Umbilical cord (tissue), 2 donors: ENCODE results near the gene CD244. TPM values are rescaled to one million over a fixed set of nuclear protein-coding genes. Genes with fewer than 3 reads are reported as not detected.
A peak's percentile ranks its signal among the peaks of the same experiment; 100 is the strongest.
"Not testable (repeated sequence)": the region's sequence is repeated elsewhere in the genome, so short reads cannot be mapped to it uniquely, and the experiment has no call there.

Experiments
- DNase-seq: peaks from one replicate; pipeline ENCODE4 v3.0.0-alpha.2; 2015; ENCODE audit warnings: low spot score
- total RNA-seq: library from RNA; depleted of rRNA; stranded (reverse); fragments of >200 nt; gene quantifications from one replicate; pipeline ENCODE4 v1.2.3, GENCODE V29; 2014; ENCODE audit warnings: low replicate concordance; ENCODE audit not compliant: insufficient read depth

The CD244 gene
- total RNA-seq, 1 donor from 2014 or later = 1.9 TPM

- no peak for DNase-seq
Measured at GRCh38 chr1:160879056-160879455, 16.4 kb upstream of the CD244 start.

DNA sequence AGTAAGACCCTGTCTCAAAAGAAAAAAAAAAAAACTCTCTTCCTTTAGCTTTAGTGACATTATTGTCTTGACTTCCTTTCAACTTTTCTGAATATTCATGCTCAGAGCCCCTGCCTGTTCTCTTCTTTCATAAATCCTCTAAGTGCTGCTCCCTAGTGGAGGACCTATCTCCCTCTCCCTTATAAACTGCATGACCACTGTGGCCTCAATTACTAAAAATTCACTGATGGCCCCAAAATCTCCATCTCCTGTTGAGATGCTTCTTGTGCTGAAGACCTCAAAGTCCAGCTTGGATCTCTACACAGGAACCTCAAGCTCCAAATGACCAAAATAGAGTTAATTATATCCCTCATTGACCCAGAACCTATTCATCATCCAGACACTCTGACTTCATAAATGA is 14.5 kb upstream of the CD244 start:
- DNase-seq = no peak

DNA sequence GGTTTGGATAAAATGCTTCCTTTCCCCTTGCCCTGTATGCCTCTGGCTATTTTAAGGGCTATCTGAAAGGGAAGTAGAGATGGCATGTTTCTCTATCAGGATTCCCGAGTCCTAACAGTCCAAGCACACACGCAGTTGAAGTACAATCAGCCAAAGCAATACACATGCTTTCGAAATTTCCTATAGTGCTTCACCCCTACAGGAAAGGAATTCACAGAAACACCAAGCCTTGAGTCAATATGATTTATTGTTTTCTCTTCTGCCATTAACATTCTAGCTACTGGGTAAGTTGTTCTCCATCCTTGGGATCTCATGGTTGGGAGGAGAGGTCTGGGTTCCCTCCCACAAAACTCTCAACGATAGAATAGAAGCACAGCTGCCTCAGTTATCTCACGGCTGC is 13.6 kb upstream of the CD244 start:
- DNase-seq = no peak

DNA sequence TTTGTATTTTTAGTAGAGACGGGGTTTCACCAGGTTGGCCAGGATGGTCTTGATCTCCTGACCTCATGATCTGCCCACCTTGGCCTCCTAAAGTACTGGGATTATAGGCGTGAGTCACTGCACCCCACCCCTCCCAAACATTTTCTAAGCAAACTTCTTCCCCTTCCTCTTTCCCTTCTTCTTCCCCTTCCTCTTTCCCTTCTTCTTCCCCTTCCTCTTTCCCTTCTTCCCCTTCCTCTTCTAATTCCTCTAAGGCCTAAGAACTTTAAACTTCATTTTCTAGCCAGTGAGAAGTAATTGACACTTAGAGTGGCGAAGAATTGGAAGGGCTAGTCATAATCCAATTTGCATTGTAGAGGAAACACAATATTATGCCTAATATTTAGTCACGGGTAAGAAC is 12.9 kb upstream of the CD244 start:
- not testable (repeated sequence) for DNase-seq

DNA sequence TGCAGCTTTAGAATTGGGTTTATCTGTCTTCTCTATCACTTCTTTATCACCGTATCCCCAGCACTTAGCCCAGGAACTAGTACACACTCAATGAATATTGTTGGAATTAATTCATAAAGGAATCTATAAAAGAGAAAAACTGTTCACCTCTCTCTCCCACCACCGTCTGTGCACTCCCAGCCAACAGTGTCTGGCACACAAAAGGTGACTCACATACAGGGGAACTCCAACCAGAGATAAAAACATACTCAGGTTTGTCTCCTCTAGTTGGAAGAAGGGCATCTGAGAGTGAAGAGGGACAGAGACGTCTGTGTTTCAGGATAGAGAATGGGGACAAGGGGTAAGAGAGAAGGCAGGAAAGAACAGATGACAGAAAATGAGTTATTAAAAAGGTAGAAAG is 12.2 kb upstream of the CD244 start:
- DNase-seq = no peak

DNA sequence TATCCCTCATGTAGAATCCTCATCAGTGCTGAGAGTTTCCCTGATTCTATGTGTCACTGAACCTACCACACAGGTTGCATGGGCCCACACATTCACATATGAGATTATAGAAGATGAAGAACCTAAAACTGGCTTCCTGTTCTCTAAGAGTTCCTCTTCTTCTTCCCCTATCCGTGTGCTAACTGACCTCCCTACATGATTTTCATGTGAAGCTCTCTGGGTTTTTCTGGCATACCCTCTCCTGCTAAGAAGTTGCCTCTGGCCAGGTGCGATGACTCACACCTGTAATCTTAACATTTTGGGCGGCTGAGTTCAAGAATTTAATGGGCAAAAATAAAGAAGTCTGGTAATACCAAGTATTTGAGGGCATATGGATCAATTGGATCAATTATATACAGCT is 5.5 kb upstream of the CD244 start:
- DNase-seq = no peak

- DNase-seq = not testable (repeated sequence)
Measured at GRCh38 chr1:160867651-160868050, 5.0 kb upstream of the CD244 start.

DNA sequence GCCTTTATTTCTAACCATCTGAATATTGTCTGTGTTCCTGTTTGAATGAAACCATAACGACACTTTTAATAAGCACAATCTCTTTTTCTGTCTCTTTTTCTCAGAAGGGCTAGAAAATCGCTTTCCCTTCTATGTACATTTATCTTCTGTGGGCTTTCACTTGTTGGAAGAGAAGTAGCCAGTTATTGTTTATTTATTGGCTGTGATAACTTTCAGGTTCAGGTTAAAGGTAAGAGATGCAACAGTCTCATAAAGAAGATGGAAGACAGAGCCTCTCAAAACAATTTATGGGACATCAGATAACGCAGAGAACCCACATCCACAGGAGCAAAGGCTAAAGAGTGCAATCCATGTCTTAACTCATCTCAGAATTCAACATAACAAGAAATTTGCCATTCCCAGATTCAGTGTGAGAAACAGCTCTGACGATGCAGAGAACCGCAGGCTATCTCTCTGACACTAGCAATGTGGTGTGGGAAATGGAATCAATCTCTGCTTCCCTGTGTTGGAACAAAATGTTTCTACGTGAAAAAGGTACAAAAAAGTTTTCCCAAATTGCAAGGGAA is 4.1 kb upstream of the CD244 start:
- peak; percentile 29 for DNase-seq

- no peak for DNase-seq
Measured at GRCh38 chr1:160866001-160866694, 3.5 kb upstream of the CD244 start.

DNA sequence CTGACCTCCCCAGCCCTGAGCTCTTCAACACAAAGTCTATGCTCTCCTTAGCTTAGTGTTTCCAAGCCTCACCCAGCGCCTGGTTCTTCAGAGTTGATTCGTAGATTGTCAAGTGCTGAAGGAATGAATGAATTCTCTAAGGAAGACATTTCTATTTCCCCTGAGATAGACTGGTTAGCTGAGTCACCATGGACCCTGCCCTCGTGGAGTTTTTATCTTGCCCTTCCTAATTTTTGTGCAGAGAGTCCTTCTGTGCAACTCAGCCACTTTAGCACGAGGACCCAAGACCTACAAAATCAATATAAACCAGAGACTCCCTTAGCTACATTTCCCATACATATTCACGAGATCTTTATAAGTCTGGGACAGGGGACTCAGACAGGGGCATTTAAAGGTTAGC is 2.6 kb upstream of the CD244 start:
- no peak for DNase-seq

- no peak for DNase-seq
Measured at GRCh38 chr1:160864173-160864572, 1.5 kb upstream of the CD244 start.

- no peak for DNase-seq
Measured at GRCh38 chr1:160863774-160864131, 1.1 kb upstream of the CD244 start.

GRCh38 chr1:160863061-160863773 is 530 bp upstream of the CD244 start:
- no peak for DNase-seq

GRCh38 chr1:160860840-160861505 is 1.7 kb downstream of the CD244 start:
- no peak for DNase-seq

- DNase-seq = no peak
Measured at GRCh38 chr1:160859166-160859565, 3.5 kb downstream of the CD244 start.

- DNase-seq = no peak
Measured at GRCh38 chr1:160858507-160858906, 4.2 kb downstream of the CD244 start.

DNA sequence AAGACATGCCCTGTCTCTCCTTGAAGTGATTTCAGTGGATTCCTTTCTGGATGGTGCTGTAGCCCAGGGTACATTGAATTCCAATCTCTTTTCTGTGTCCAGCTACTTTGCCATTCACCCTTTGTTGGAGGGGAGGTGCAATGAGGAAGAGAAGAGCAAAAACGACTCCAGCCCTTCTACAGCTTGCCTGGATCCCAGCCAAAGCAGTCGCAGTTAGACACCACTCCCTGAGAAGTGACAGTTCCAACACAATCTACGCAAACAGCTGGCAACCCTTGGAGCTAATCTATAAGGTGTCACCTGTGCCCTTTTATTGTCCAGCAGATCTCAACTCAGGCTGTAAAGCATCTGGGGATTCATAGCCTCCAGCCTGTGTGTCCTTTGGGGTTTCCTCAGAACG is 4.6 kb downstream of the CD244 start:
- DNase-seq = peak; percentile 17

DNA sequence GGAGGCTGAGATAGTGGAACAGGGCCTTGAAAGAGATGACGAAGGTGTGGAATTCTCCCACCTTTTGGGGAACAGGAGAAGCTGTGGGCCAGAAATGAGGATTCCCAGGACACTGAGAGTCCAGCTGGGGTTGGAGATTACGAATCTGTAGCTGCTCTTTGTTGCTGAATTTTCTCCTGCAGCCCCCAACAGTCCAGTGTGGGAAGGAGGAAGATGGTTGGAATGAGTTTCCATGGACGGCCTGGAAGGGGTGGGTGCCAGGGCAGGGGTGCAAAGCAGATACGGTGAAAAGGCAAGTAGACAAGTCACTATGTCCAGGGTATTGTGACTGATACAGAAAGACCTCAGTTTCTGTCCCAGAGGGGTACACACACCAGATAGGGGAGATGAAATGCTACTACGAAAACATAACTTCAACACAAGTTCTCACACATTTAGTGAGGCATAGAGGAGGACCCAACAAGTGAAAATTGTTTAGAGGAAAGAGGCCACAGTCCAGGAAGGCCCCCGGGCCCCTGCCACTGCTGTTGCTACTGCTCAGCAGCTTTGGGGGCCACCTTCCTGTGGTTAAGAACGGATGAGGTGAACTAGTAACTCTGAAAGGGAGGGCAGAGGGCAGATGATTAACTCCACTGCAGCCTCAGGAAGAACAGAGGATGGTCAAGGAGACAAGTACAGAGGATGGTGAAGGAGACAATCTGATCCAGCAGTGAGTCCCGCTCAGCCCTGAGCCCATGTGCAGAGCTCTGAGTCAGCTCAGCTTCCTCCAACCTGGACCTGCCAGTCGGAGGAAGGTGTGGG is 7.3 kb downstream of the CD244 start:
- DNase-seq = no peak

DNA sequence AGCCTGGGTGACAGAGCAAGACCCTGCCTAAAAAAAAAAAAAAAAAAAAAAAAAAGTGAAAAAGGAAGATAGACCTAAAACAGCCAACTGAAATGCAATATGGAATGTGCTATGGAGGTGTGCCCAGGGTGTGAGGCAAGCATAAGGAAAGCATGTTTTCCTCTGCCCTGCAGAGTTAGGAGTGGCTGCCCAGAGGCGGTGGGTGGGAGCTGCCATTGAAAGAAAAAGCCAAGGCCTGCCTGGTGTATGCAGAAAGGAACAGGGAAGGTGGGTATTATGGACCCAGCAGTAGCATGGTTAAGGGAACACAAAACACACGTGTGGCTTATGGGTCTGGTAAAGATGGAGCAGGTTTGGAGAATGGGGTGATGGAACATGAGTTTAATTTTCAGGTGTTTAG is 8.9 kb downstream of the CD244 start:
- no peak for DNase-seq

GRCh38 chr1:160853014-160853413 is 9.7 kb downstream of the CD244 start:
- no peak for DNase-seq

DNA sequence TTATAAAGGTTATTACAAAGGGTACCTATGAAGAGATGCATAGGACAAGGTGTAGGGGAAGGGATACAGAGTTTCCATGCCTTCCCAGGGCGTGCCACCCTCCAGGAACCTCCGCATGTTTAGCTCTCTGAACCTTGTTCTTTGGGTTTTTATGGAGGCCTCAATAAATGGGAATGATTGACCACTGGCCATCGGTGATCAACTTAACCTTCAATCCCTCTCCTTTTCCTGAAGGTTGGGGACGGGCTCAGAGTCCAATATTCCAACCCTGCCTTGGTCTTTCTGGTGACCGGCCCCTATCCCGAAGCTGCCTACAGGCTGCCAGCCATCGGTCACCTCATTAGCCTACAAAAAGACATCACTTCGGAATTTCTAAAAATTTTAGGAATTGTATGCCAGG is 11.7 kb downstream of the CD244 start:
- DNase-seq = no peak

GRCh38 chr1:160850541-160850940 is 12.1 kb downstream of the CD244 start:
- DNase-seq = no peak
